ENCODE results near the gene BTBD17. TPM values are rescaled to one million over a fixed set of nuclear protein-coding genes. Genes with fewer than 3 reads are reported as not detected.

Gene BTBD17
- total RNA-seq, 2 donors from 2014 or later = 0.18 TPM; not detected in 1

DNA sequence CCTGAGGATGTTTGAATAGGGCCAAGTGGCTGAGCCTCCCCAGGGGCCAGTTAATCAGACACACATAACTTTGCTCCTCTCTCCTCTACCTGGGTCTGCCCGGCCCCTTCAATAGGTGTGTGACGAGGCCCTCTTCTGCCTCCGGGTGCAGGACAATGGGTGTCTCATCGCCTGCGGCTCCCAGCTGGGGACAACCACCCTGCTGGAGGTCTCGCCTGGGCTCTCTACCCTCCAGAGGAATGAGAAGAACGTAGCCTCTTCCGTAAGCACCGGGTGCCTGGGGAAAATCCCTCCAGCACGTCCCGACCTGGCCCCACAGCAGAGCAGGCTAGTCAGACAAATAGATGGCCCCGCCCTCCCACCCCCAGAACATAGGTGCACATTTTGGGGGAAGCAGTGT, 51.8 kb downstream of the BTBD17 start:
- H3K27me3 Mint-ChIP-seq (ENCODE audit: insufficient read depth) = peaks cover 15% of the 10 kb centered on the region
- H3K4me3 ChIP-seq (ENCODE audit: low read length) = no peak overlapping the region

DNA sequence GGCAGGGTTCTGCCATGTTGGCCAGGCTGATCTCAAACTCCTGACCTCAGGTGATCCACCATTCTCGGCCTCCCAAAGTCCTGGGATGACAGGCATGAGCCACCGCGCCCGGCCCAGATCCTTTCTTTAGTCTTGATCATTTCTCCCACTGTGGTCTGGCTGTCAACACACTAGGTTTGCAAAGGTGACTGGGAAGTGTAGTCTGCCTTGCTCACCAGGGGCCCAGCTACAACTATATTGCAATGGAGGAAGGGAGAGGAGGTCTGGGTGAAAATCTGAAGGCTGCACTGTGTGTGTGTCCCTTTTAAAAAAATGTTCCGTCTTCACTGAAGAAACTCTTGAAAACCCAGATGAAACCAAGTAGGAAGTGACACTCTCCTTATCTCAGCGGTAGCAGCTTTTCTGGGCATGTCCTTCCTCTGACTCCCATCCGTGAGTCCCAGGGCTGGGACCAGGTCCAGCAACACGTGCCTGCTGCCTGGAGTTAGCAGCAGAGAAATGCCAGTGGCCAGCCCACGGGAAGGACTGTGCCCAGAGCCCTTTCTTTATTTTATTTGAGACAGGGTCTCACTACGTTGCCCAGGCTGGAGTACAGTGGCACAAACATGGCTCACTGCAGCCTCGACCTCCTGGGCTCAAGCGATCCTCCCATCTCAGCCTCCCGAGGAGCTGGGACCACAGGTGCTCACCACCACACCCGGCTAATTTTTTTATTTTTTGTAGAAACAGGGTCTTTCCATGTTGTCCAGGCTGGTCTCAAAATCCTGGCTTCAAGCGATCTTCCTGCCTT, 53.5 kb downstream of the BTBD17 start:
- peaks cover 16% of the 10 kb centered on the region for H3K9me3 Mint-ChIP-seq
- peaks cover 11% of the 10 kb centered on the region for H3K27me3 Mint-ChIP-seq (ENCODE audit: insufficient read depth)
- H3K27ac ChIP-seq (ENCODE audit: low read depth, low read length) = no peak overlapping the region
- no peaks in the 10 kb centered on the region for H3K4me1 ChIP-seq (ENCODE audit: control insufficient read depth, insufficient read depth, low read length)
- no peaks in the 10 kb centered on the region for H3K27me3 ChIP-seq (ENCODE audit: control insufficient read depth, insufficient read depth, low read length, poor library complexity, severe bottlenecking)
- H3K9ac ChIP-seq (ENCODE audit: extremely low read depth, low read length, poor library complexity, severe bottlenecking) = no peak overlapping the region
- H3K4me3 Mint-ChIP-seq = no peak overlapping the region
- H3K9me3 ChIP-seq (ENCODE audit: control insufficient read depth, low read length) = peaks cover 4% of the 10 kb centered on the region
- H3K36me3 Mint-ChIP-seq (ENCODE audit: low read depth) = no peaks in the 10 kb centered on the region
- H3K27ac Mint-ChIP-seq = no peak overlapping the region
- H3K4me1 Mint-ChIP-seq = peaks cover 8% of the 10 kb centered on the region
- no peaks in the 10 kb centered on the region for H3K36me3 ChIP-seq (ENCODE audit: control insufficient read depth, insufficient read depth, low read length)
- no peak overlapping the region for H3K4me3 ChIP-seq (ENCODE audit: low read length)
- DNase-seq = no peak
- WGBS, 2 experiments (ENCODE audit: insufficient coverage in 1 of 2, insufficient read length in 1 of 2) = 91 to 95% methylated on average over 15 of the region's 15 CpGs
- TF ChIP-seq, protein P1, sequence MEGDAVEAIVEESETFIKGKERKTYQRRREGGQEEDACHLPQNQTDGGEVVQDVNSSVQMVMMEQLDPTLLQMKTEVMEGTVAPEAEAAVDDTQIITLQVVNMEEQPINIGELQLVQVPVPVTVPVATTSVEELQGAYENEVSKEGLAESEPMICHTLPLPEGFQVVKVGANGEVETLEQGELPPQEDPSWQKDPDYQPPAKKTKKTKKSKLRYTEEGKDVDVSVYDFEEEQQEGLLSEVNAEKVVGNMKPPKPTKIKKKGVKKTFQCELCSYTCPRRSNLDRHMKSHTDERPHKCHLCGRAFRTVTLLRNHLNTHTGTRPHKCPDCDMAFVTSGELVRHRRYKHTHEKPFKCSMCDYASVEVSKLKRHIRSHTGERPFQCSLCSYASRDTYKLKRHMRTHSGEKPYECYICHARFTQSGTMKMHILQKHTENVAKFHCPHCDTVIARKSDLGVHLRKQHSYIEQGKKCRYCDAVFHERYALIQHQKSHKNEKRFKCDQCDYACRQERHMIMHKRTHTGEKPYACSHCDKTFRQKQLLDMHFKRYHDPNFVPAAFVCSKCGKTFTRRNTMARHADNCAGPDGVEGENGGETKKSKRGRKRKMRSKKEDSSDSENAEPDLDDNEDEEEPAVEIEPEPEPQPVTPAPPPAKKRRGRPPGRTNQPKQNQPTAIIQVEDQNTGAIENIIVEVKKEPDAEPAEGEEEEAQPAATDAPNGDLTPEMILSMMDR (conservative IDR thresholded peaks at IDR 0.05) = no peak

More for the DNA sequence above, 51.8 kb downstream of the BTBD17 start:
- H3K27me3 ChIP-seq (ENCODE audit: control insufficient read depth, insufficient read depth, low read length, poor library complexity, severe bottlenecking) = no peaks in the 10 kb centered on the region
- H3K4me1 ChIP-seq (ENCODE audit: control insufficient read depth, insufficient read depth, low read length) = no peaks in the 10 kb centered on the region
- Mint-ChIP-seq H3K4me3 (peak overlapping the region; percentile 14), H3K4me1 (peaks cover 8% of the 10 kb centered on the region), H3K36me3 (ENCODE audit: low read depth) (no peaks in the 10 kb centered on the region), H3K9me3 (peaks cover 16% of the 10 kb centered on the region), H3K27ac (peak overlapping the region; percentile 39)
- WGBS, 2 experiments (ENCODE audit: insufficient coverage in 1 of 2, insufficient read length in 1 of 2) = 75% methylated on average over 6 to 11 of the region's 12 CpGs
- H3K9me3 ChIP-seq (ENCODE audit: control insufficient read depth, low read length) = peaks cover 4% of the 10 kb centered on the region
- H3K36me3 ChIP-seq (ENCODE audit: control insufficient read depth, insufficient read depth, low read length) = no peaks in the 10 kb centered on the region
- no peak overlapping the region for H3K27ac ChIP-seq (ENCODE audit: low read depth, low read length)
- TF ChIP-seq, protein P1 (conservative IDR thresholded peaks at IDR 0.05) = no peak
- DNase-seq = peak; percentile 90
- H3K9ac ChIP-seq (ENCODE audit: extremely low read depth, low read length, poor library complexity, severe bottlenecking) = no peak overlapping the region

Other genes with a start within 250 kb of the BTBD17 start
- 1,000 to 10,000 TPM; 1,155 to 1,199 TPM for gene RPL38, start 158.2 kb downstream of the BTBD17 start, total RNA-seq
- gene TTYH2, start 148.3 kb downstream of the BTBD17 start, total RNA-seq = 1 to 10 TPM; 1.2 to 1.6 TPM
- gene DNAI2, start 87.6 kb downstream of the BTBD17 start, total RNA-seq = not detected
- gene KIF19, start 35.6 kb downstream of the BTBD17 start, total RNA-seq = 1 to 10 TPM in 1 of 2 donors, under 1 TPM in 1; 0.27 to 2.4 TPM
- gene GPR142, start 5.6 kb upstream of the BTBD17 start, total RNA-seq = under 1 TPM; 0.29 to 0.92 TPM
- gene GPRC5C, start 70.2 kb upstream of the BTBD17 start, total RNA-seq = 10 to 100 TPM; 57.0 to 73.4 TPM
- gene CD300A, start 104.8 kb upstream of the BTBD17 start, total RNA-seq = not detected
- gene CD300LB, start 169.6 kb upstream of the BTBD17 start, total RNA-seq = not detected
- gene CD300C, start 184.2 kb upstream of the BTBD17 start, total RNA-seq = not detected
- gene CD300H, start 205.6 kb upstream of the BTBD17 start, total RNA-seq = not detected
- not detected for gene CD300LD, start 230.4 kb upstream of the BTBD17 start, total RNA-seq

Measured in endodermal cell (in vitro differentiated cells).